Measurements from ENCODE around the gene SELENOO.

The SELENOO gene

DNA sequence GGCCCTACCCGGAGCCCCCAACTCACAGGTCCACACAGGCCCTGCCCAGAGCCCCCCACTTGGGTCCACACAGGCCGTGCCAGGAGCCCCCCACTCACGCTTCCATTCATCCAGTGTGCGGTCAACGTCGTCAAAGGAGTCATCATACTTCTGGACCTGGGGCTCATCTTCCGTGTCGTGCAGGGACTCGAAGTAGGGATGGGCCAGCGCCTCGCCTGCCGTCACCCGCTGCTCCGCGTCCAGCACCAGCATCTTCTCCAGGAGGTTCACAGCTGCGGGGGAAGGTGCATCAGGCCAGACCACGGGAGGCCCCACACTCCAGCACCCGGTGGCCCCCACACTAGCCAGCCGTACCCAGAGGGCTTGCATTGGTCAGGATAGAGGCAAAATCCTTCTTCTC lies 54.3 kb downstream of the SELENOO start:
- DNase-seq (ENCODE audit: low spot score), result no peak

GRCh38 chr22:50255607-50256006 lies 54.8 kb downstream of the SELENOO start:
- DNase-seq (ENCODE audit: low spot score), result no peak

DNA sequence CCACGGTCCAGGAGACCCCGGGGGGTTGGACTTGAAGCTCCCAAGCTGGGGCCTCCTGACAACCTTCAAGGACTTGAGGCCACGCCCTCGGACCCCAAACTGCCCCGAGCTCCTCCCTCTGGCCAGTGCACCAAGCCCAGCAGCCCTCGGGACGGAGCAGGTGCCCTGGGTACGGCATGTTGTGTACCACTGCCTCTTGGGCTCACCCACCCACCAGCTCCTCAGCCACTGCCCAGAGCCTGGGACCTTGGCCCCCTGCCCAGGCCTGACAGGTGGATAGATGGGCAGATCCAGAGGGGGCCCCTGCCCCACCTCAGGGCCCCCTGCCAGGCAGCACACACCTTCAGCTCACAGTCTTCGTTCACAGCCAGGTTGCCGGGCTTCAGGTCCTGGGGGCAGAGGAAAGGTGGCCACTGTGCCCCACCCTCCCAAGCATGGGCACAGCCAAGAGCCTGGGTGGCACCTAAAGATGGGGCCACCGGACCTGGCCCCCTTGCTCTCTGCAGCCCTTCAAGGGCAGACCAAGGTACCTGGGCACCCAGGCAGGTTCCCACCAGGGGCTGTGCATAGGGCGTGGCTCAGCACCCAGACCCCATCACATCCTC lies 55.5 kb downstream of the SELENOO start:
- DNase-seq (ENCODE audit: low spot score), result no peak

DNA sequence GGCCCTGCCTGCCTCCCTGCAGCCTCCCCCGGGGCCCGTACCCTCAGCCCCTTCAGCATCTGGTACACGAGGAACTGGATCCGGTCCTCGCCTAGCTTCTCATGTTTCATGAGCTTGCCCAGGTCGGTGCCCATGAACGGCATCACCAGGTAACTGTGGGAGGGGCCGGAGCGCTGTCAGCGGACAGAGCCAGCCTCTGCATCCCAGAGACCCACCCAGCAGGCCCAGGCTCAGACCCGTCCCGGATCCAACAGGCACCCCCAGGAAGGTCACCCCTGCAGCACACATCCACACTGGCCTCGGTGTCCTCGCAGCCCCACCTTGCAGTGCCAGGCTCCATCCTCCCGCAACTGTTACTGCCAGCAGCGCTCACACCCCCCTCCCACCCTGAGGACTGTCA lies 56.2 kb downstream of the SELENOO start:
- DNase-seq (ENCODE audit: low spot score), result no peak

GRCh38 chr22:50257451-50258360 lies 56.9 kb downstream of the SELENOO start:
- DNase-seq (ENCODE audit: low spot score), result no peak

- DNase-seq (ENCODE audit: low spot score), result peak; percentile 57
Observed at GRCh38 chr22:50258361-50259292, 57.8 kb downstream of the SELENOO start.

DNA sequence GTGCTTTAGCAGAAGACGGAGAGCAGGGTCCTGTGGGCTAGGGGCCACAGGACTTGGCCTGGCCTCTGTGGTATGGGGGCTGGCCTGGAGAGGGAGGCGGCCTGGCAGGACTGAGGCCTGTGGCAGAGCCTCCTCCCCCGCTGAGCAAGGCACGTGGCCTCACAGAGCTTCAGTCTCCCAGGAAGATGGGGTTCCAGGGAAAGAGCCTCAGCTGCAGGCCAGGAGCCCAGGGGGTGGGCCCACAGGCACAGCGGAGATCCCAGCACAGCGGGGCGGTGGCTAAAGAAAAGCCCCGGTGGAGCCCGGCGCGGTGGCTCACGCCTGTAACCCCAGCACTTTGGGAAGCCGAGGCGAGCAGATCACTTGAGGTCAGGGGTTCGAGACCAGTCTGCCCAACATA lies 58.5 kb downstream of the SELENOO start:
- DNase-seq (ENCODE audit: low spot score), result no peak

DNA sequence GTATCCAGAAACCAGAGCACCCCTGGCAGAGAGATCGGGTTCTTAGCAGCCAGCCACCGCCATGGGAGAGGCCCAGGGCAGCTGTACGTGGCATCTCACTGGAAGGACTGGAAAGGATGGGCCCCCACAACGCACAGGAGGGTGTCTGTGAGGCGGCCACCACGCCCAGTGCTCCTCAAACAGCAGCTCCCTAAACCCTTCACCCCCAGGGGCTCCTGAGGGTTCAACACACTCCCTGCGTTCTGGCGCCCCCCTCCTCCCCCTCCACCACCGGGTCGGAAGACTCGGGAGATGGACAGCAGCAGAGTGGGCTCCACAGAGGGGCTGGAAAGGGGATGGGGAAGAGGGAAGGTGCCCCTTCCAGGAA lies 59.6 kb downstream of the SELENOO start:
- no peak for DNase-seq (ENCODE audit: low spot score)

GRCh38 chr22:50260801-50261614 lies 60.2 kb downstream of the SELENOO start:
- peak; percentile 66 for DNase-seq (ENCODE audit: low spot score)

DNA sequence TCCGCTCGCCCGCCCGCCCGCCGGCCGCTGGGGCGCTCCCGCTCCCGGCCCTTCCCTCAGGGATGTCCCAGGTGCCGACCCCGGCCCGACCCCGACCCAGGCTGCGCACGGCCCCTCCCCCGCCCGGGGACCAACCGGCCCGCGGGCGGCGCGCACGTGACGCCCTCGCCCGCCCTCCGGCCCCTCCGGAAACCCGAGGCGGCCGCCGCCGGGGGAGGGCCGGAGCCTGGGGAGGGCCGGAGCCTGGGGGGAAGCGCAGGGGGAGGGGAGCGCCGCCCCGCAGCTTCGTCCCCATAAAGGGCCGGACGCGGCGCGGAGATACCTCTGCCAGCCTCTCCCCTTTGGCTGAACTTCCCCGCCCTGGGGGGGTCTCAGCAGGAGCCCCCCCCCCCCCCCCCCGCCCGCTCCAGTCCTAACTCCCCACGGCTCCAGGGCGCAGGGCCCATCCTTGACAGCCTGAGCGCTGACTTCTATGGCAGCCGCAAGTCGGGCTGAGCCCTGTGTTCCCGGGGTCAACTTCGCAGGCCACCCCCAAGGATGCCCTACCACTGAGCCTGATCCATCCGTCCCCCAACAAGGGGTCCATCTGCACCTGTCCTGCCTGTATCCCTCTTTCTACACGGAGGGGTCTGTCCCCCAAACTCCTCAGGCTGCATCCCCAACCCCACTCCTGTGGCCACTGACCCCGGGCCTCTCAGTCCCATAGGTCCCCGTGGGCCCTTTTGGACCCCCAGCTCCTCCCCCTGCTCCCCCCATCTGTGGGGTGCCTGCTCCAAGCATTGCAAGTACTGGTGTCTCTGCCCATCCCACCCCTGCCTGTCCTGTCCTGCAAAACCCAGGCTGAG lies 61.0 kb downstream of the SELENOO start, which contains the start of gene MAPK12:
TSS of gene MAPK12 (minus strand) at position 69 of the 845 bp plus-strand sequence. CDS start 174 bp downstream, outside the sequence.
- DNase-seq (ENCODE audit: low spot score), result no peak

- DNase-seq (ENCODE audit: low spot score), result no peak
Observed at GRCh38 chr22:50262460-50262911, 61.7 kb downstream of the SELENOO start.

- no peak for DNase-seq (ENCODE audit: low spot score)
Observed at GRCh38 chr22:50262973-50263617, 62.3 kb downstream of the SELENOO start.

DNA sequence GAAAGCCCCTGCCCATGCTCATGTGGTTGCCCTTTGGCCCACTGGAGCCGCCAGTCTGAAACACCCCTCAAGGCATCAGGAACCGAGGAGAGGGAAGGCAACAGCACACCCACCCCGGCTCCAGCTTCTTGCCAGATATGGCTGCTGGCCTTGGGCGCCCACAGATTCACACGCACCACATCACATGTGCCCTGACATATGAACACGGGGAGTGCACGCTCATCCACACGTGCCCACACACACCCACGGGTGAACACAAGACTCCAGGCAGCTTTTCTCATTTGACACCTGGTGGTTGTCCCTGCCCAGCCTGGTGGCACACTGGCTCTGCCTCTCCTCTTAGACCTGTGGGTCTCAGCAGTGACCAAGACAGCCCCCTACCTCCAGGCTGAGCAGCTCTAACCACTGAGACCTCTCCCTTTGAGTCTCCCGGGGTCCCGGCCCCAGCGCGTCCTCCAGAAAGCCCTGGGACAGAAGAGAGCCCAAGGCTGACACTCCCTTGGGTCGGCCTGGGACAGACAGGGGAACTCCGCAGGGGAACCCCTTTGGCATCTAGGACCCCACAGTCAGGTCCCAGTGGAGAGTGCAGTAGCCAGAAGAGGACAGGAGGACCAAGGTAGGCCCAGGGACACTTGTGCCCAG lies 63.4 kb downstream of the SELENOO start:
- DNase-seq (ENCODE audit: low spot score), result no peak

DNA sequence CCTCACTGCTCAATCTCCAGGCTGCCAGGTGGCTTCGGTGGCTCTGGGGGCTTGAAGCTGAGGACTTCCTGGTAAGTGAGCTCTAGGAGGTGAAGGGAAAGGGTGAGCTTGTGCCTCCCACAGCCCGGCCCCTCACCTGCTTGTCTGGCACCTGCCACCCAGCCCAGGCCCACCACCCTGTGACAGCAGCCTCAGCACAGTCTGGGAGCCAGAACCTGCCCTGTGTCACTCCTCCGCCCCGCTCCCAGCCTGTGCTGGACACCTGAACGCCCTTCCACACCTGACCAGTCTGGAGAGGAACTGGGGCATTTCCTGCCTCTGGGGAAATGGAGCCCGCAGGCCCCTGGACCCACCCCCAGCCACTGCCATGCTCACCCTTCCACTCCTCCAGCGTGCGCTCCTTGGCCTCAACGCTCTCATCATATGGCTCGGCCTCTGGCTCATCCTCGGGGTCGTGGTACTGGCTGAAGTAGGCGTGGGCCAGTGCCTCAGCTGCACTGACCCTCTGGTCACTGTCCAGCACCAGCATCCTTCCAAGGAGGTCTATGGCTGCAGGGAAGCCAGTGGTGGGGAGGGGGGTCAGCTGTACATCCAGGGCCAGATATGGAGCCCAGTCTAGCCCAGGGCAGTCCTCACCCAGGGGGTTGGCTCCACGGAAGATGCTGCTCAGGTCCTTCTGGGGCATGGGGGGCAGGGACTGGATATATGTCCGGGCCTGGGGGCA lies 64.3 kb downstream of the SELENOO start:
- no peak for DNase-seq (ENCODE audit: low spot score)

DNA sequence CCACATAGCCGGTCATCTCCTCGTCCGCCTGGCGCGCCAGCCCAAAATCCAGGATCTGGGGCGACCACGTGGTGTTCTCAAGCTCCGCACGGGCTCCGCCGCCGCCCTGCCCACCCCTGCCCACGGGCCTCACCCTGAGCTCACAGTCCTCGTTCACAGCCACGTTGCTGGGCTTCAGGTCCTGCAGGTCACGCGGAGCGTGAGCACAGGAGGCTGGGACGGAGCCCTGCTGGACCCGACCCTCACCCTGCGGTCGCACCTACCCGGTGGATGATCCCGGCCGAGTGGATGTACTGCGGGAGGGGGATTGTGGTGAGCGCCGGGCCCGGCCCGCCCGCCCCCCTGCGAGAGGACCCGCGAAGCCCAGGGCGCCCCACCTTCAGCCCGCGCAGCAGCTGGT lies 66.2 kb downstream of the SELENOO start:
- DNase-seq (ENCODE audit: low spot score), result no peak

All from cerebellar cortex (tissue), 1 donor.